H1 (cell line): ENCODE data around the gene PLN. TPM values are rescaled to one million over a fixed set of nuclear protein-coding genes. Genes with fewer than 3 reads are reported as not detected.

Experiments used
- HDAC6 ChIP-seq: IDR thresholded peaks from one replicate; pipeline ENCODE4 v1.7.1; 2012; ENCODE audit warnings: low read depth, mild to moderate bottlenecking, inconsistent platforms, low read length, moderate library complexity
- polyA plus RNA-seq, 7 experiments: library from polyadenylated mRNA; depleted of rRNA in 3 of 7; stranded (reverse) in 5 of 7; unstranded in 2 of 7; fragments of >200 nt in 5 of 7; fragments of 200-250 nt in 2 of 7; gene quantifications; 1 replicate in 5 of 7; 2 replicates in 1 of 7; 4 replicates in 1 of 7; pipeline versions ENCODE4 v1.2.1 to v1.2.3, GENCODE V29; 2011 to 2013; ENCODE audit warnings: missing spikeins in 2 of 7, mixed read lengths in 2 of 7
- total RNA-seq: library from RNA; stranded (reverse); fragmentation: NEBNext Ultra II Directional; extraction: Animal tissue kit (Norgen Biotek cat#: 25700); gene quantifications from 2 replicates; pipeline ENCODE4 v1.2.1, GENCODE V29; 2021
- TF ChIP-seq, protein P1 (sequence below): fragments of 300-600 bp; sonication (generic); IDR thresholded peaks from 2 replicates; pipeline ENCODE4 v1.7.1; 2012; ENCODE audit warnings: low read length, moderate library complexity, mild to moderate bottlenecking, inconsistent platforms; ENCODE audit not compliant: insufficient replicate concordance

PLN gene
- total and polyA plus RNA-seq, 2 of the 8 experiments (the other 6 are each of a cell fraction or from before 2014, with no cell fraction given), result not detected

DNA sequence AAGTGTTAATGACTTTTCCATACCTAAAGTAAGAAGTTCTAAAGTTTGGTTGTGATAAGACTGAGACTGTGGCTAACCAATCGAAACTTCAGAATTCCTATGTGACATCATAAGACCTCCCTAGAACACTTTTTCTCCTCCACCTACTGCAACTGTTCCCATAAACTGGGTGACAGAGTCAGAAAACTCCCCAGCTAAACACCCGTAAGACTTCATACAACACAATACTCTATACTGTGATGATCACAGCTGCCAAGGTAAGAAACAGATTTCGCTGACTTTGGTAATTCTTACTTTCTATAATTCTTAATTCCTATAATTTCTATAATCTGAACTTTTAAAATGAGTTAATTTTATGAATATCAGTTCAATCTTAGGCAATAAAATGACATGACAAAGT lies at the start of gene PLN (continued):
- TF ChIP-seq, protein P1, sequence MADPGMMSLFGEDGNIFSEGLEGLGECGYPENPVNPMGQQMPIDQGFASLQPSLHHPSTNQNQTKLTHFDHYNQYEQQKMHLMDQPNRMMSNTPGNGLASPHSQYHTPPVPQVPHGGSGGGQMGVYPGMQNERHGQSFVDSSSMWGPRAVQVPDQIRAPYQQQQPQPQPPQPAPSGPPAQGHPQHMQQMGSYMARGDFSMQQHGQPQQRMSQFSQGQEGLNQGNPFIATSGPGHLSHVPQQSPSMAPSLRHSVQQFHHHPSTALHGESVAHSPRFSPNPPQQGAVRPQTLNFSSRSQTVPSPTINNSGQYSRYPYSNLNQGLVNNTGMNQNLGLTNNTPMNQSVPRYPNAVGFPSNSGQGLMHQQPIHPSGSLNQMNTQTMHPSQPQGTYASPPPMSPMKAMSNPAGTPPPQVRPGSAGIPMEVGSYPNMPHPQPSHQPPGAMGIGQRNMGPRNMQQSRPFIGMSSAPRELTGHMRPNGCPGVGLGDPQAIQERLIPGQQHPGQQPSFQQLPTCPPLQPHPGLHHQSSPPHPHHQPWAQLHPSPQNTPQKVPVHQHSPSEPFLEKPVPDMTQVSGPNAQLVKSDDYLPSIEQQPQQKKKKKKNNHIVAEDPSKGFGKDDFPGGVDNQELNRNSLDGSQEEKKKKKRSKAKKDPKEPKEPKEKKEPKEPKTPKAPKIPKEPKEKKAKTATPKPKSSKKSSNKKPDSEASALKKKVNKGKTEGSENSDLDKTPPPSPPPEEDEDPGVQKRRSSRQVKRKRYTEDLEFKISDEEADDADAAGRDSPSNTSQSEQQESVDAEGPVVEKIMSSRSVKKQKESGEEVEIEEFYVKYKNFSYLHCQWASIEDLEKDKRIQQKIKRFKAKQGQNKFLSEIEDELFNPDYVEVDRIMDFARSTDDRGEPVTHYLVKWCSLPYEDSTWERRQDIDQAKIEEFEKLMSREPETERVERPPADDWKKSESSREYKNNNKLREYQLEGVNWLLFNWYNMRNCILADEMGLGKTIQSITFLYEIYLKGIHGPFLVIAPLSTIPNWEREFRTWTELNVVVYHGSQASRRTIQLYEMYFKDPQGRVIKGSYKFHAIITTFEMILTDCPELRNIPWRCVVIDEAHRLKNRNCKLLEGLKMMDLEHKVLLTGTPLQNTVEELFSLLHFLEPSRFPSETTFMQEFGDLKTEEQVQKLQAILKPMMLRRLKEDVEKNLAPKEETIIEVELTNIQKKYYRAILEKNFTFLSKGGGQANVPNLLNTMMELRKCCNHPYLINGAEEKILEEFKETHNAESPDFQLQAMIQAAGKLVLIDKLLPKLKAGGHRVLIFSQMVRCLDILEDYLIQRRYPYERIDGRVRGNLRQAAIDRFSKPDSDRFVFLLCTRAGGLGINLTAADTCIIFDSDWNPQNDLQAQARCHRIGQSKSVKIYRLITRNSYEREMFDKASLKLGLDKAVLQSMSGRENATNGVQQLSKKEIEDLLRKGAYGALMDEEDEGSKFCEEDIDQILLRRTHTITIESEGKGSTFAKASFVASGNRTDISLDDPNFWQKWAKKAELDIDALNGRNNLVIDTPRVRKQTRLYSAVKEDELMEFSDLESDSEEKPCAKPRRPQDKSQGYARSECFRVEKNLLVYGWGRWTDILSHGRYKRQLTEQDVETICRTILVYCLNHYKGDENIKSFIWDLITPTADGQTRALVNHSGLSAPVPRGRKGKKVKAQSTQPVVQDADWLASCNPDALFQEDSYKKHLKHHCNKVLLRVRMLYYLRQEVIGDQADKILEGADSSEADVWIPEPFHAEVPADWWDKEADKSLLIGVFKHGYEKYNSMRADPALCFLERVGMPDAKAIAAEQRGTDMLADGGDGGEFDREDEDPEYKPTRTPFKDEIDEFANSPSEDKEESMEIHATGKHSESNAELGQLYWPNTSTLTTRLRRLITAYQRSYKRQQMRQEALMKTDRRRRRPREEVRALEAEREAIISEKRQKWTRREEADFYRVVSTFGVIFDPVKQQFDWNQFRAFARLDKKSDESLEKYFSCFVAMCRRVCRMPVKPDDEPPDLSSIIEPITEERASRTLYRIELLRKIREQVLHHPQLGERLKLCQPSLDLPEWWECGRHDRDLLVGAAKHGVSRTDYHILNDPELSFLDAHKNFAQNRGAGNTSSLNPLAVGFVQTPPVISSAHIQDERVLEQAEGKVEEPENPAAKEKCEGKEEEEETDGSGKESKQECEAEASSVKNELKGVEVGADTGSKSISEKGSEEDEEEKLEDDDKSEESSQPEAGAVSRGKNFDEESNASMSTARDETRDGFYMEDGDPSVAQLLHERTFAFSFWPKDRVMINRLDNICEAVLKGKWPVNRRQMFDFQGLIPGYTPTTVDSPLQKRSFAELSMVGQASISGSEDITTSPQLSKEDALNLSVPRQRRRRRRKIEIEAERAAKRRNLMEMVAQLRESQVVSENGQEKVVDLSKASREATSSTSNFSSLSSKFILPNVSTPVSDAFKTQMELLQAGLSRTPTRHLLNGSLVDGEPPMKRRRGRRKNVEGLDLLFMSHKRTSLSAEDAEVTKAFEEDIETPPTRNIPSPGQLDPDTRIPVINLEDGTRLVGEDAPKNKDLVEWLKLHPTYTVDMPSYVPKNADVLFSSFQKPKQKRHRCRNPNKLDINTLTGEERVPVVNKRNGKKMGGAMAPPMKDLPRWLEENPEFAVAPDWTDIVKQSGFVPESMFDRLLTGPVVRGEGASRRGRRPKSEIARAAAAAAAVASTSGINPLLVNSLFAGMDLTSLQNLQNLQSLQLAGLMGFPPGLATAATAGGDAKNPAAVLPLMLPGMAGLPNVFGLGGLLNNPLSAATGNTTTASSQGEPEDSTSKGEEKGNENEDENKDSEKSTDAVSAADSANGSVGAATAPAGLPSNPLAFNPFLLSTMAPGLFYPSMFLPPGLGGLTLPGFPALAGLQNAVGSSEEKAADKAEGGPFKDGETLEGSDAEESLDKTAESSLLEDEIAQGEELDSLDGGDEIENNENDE, result no peak
- no peak for TF ChIP-seq HDAC6
